ENCODE measurements around the gene GRID2IP. TPM values are rescaled to one million over a fixed set of nuclear protein-coding genes. Genes with fewer than 3 reads are reported as not detected.

GRID2IP gene
- total RNA-seq, 1 donor from 2014 or later: not detected

GRCh38 chr7:6542368-6542767 is 8.9 kb downstream of the GRID2IP start:
- H3K4me2 ChIP-seq: no peak overlapping the region
- no peak overlapping the region for H3K27ac ChIP-seq
- no peaks in the 10 kb centered on the region for H4K20me1 ChIP-seq (ENCODE audit: low read depth)
- H3K4me3 Mint-ChIP-seq: no peak overlapping the region
- H3K9me3 Mint-ChIP-seq: no peaks in the 10 kb centered on the region
- TF ChIP-seq EZH2 (IDR thresholded peaks at IDR 0.05) (no peak), CTCF (IDR thresholded peaks at IDR 0.05) (no peak), EZH2phosphoT487 (IDR thresholded peaks at IDR 0.05) (no peak)
- H3K4me1 ChIP-seq: no peaks in the 10 kb centered on the region
- H3K27me3 ChIP-seq: peaks cover 24% of the 10 kb centered on the region
- H3K27me3 Mint-ChIP-seq (ENCODE audit: insufficient read depth, low read depth): peaks cover 15% of the 10 kb centered on the region
- H3K36me3 Mint-ChIP-seq: no peaks in the 10 kb centered on the region
- no peaks in the 10 kb centered on the region for H3K9me3 ChIP-seq (ENCODE audit: low read depth)
- H3K79me2 ChIP-seq (ENCODE audit: low read depth): no peaks in the 10 kb centered on the region
- no peak overlapping the region for H3K4me3 ChIP-seq
- H3K27ac Mint-ChIP-seq: no peak overlapping the region
- H3K4me1 Mint-ChIP-seq: no peaks in the 10 kb centered on the region
- H2AFZ ChIP-seq (replicated peaks): no peak overlapping the region
- H3K36me3 ChIP-seq: no peaks in the 10 kb centered on the region
- no peak overlapping the region for H3K9ac ChIP-seq
- DNase-seq (ENCODE audit: low spot score): no peak
- no peaks in the 10 kb centered on the region for H3F3A ChIP-seq (ENCODE audit: low read depth)

DNA sequence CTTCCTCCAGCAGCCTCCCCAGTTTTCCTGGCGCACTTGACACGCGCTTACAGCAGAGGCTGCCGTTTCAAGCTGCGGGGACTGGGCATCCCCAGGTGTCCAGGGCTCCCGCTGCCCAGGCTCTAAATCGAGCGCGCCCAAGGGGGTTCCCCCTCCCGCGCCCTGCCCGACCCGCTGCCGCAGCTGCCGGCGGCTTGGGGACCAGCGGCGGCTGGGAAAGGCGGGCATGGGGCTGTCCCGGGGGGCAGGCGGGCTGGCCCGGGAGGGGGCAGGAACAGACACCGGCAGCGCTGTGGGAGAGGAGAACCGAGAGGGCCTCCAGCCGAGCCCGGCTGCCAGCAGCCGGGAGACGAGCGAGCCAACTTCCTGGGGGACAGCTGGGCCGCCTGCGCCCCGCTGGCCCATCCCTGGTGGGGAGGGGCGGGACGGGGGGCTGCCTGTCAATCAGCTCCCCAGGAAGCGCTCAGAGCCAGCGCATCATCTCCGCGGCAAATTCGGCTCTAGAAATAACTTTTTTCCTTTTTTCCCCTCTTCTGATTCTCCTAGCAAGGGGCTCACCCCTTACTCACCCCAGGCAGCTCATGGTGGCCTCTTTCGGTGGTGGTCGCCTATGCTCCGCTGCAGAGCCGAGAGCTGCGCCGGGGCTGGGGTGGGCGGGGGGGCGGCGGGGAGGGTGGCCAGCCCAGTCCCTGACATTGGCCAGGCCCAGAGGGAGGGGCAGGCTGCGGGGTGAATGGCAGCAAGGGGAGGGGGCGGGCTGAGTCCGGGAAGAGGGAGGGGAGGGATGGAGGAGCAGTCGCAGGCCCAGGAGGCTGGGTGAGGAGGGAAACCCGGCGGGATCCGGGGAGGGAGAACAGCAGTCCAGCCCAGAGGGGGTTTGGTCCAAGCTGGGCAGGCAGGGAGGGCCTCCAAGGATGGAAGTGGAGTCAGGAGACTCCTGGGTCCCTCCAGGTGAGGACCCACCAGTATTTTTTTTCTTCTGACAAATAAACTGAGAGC is 14.7 kb downstream of the GRID2IP start:
- no peaks in the 10 kb centered on the region for H3K36me3 Mint-ChIP-seq
- peak overlapping the region; percentile 78 for H3K4me2 ChIP-seq

DNA sequence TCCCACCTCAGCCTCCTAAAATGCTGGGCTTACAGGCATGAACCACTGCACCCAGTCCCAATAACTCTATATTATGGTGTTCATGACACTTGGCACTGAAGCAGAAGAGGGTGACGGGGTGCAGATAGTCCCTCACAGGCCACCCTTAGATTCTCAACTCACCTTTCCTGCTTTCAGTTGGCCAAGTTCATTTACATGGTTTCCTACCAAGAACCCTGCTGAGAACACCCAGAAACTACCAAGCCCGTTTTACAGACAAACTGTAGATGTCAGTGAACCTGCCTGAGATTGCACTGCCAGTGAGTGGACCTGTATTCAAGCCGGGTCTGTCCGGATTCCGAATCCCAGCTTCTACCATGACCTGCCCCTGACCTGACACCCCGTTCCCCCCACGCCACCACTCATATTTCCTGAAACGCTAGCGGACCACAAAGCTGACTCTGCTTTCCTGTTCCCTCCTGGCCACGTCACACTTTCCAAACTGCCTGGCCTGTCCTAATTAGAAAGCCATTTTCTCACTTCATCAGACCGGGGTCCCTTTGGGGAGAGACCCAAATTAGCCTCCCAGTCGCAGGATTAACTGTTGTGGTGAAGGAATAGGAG is 17.3 kb downstream of the GRID2IP start:
- Mint-ChIP-seq H3K27me3 (ENCODE audit: insufficient read depth, low read depth) (peaks cover 62% of the 10 kb centered on the region), H3K27ac (no peak overlapping the region), H3K4me1 (peaks cover 10% of the 10 kb centered on the region), H3K9me3 (no peaks in the 10 kb centered on the region), H3K4me3 (no peak overlapping the region), H3K36me3 (no peaks in the 10 kb centered on the region)
- no peaks in the 10 kb centered on the region for H3K4me1 ChIP-seq
- H3K27me3 ChIP-seq: peaks cover 100% of the 10 kb centered on the region
- no peak overlapping the region for H3K4me2 ChIP-seq
- H3K9ac ChIP-seq: no peak overlapping the region
- no peak for DNase-seq (ENCODE audit: low spot score)
- H3K9me3 ChIP-seq (ENCODE audit: low read depth): no peaks in the 10 kb centered on the region
- peaks cover 5% of the 10 kb centered on the region for H4K20me1 ChIP-seq (ENCODE audit: low read depth)
- no peaks in the 10 kb centered on the region for H3K36me3 ChIP-seq
- H3K27ac ChIP-seq: no peak overlapping the region
- no peak overlapping the region for H2AFZ ChIP-seq (replicated peaks)
- TF ChIP-seq EZH2phosphoT487 (IDR thresholded peaks at IDR 0.05) (no peak), EZH2 (IDR thresholded peaks at IDR 0.05) (no peak), CTCF (IDR thresholded peaks at IDR 0.05) (no peak)
- no peaks in the 10 kb centered on the region for H3K79me2 ChIP-seq (ENCODE audit: low read depth)
- no peak overlapping the region for H3K4me3 ChIP-seq
- H3F3A ChIP-seq (ENCODE audit: low read depth): peaks cover 5% of the 10 kb centered on the region

More for the DNA sequence above, 14.7 kb downstream of the GRID2IP start:
- Mint-ChIP-seq H3K4me3 (peak overlapping the region; percentile 74), H3K9me3 (no peaks in the 10 kb centered on the region), H3K27me3 (ENCODE audit: insufficient read depth, low read depth) (peaks cover 49% of the 10 kb centered on the region), H3K4me1 (no peaks in the 10 kb centered on the region), H3K27ac (no peak overlapping the region)
- Histone ChIP-seq H2AFZ (replicated peaks) (no peak overlapping the region), H3K4me3 (peak overlapping the region; percentile 40), H3K36me3 (no peaks in the 10 kb centered on the region), H3K9ac (no peak overlapping the region), H3K4me1 (no peaks in the 10 kb centered on the region), H3F3A (ENCODE audit: low read depth) (peaks cover 5% of the 10 kb centered on the region), H3K9me3 (ENCODE audit: low read depth) (no peaks in the 10 kb centered on the region), H3K27me3 (peaks cover 82% of the 10 kb centered on the region), H3K79me2 (ENCODE audit: low read depth) (no peaks in the 10 kb centered on the region), H4K20me1 (ENCODE audit: low read depth) (peaks cover 3% of the 10 kb centered on the region), H3K27ac (no peak overlapping the region)
- TF ChIP-seq EZH2phosphoT487 (IDR thresholded peaks at IDR 0.05) (peak; percentile 61), EZH2 (IDR thresholded peaks at IDR 0.05) (peak; percentile 74), CTCF (IDR thresholded peaks at IDR 0.05) (no peak)
- DNase-seq (ENCODE audit: low spot score): peak; percentile 75
